Measurements from ENCODE around the gene FGF14. TPM values are rescaled to one million over a fixed set of nuclear protein-coding genes. Genes with fewer than 3 reads are reported as not detected.
"Not testable (repeated sequence)": the region's sequence is repeated elsewhere in the genome, so short reads cannot be mapped to it uniquely, and the experiment has no call there.

FGF14 gene
- polyA plus RNA-seq, 4 donors, result 1.0 to 1.6 (median 1.1) TPM

- no peak for DNase-seq (ENCODE audit: low read depth in 4 of 4, low spot score in 2 of 4)
Observed at GRCh38 chr13:101896541-101896940, 505.3 kb downstream of the FGF14 start.

DNA sequence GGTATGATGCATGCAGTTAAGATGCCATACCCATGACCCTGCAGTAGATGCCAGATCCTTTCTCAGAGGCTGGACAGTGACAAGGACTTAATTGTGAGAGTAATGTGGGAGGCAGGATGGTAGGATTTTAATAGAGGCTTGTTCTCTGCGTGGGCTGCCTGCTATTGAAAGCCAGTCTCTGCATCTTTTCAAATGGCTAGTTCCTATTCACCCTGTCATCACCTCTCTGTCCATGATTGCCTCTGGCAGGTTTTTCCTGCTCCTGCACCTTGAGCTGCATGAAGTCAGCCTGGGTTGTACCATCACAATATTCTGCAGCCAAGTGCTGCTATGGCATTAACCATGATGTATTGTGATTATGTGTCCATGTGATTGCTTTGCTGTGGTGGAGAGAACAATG, 508.8 kb downstream of the FGF14 start:
- DNase-seq (ENCODE audit: low read depth in 4 of 4, low spot score in 2 of 4), result no peak

GRCh38 chr13:101892296-101892695, 509.6 kb downstream of the FGF14 start:
- no peak for DNase-seq (ENCODE audit: low read depth in 4 of 4, low spot score in 2 of 4)

- no peak for DNase-seq (ENCODE audit: low read depth in 4 of 4, low spot score in 2 of 4)
Observed at GRCh38 chr13:101881593-101881992, 520.3 kb downstream of the FGF14 start.

DNA sequence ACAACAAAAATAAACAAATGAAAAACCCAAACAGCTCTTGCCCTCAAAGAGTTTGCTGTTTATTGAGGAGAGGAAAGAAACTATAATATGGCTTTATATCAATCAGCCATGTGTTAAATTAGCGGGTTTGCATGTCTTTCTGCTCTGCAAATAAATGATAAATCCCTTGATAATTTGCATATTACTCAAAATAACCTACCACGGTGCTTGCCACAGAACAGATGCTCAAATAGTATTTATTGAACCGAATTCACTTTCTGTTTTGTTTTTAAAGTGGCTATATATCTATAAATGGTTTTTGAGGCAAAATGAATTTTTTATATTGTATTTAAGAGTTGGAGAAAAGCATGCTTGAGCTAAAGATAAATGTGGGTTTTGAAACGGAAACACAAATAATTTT, 521.3 kb downstream of the FGF14 start:
- no peak for DNase-seq (ENCODE audit: low read depth in 4 of 4, low spot score in 2 of 4)

- DNase-seq (ENCODE audit: low read depth in 4 of 4, low spot score in 2 of 4), result no peak
Observed at GRCh38 chr13:101876951-101877350, 524.9 kb downstream of the FGF14 start.

DNA sequence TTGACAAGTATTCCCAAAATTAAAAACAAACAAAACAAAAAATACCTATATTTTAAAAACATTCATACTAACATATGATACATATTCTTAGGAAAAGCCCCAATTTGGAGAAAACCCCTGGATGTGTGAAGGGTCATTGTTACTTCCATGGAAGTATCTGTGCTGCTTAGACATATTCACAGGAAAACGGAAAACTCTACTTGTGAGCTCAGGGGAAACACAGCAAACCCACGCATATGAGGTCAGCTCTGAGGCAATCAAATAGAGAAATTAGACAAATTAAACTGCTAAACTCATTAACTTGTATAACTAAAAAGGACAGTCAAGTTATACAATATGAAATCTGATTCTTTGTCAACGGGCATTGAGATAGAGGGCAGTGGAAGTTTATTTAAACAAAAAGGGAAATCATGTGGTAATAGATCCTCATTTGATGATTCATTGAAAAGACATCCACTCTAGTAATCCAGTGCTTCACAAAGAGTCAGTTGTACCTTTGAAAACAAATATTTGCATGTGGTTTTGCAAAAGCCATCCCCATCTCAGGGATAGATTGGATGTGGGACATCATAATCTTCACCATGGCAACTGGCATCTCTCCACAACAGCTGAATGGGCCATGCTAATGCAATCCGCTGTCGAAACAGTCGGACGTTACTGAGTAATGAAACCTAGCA, 526.0 kb downstream of the FGF14 start:
- no peak for DNase-seq (ENCODE audit: low read depth in 4 of 4, low spot score in 2 of 4)

DNA sequence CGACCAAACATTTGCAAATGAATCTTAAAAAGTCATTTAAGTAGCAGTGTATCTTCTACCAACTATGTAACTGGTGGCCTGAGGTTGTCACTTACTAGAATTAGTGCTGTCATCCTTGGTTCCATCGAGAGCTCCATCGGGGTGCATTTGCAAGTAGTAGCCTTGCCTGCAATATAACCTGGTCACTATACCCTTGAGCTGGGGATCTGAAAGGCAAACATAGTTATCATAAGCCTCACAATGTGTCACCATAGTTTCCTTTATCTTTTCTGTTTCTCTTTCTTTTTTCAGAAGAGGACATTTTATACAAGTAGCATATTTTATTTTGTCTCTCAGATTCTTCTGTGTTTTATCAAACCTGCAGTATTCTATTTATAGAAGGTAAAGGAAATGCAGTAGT, 526.8 kb downstream of the FGF14 start:
- no peak for DNase-seq (ENCODE audit: low read depth in 4 of 4, low spot score in 2 of 4)

- DNase-seq (ENCODE audit: low read depth in 4 of 4, low spot score in 2 of 4), result no peak
Observed at GRCh38 chr13:101869553-101869952, 532.3 kb downstream of the FGF14 start.

GRCh38 chr13:101868585-101869469, 533.0 kb downstream of the FGF14 start:
- DNase-seq (ENCODE audit: low read depth in 4 of 4, low spot score in 2 of 4), result no peak

- no peak for DNase-seq (ENCODE audit: low read depth in 4 of 4, low spot score in 2 of 4)
Observed at GRCh38 chr13:101866889-101867581, 534.8 kb downstream of the FGF14 start.

GRCh38 chr13:101858860-101859259, 543.0 kb downstream of the FGF14 start:
- no peak for DNase-seq (ENCODE audit: low read depth in 4 of 4, low spot score in 2 of 4)

GRCh38 chr13:101846701-101847100, 555.1 kb downstream of the FGF14 start:
- DNase-seq (ENCODE audit: low read depth in 4 of 4, low spot score in 2 of 4), result no peak

DNA sequence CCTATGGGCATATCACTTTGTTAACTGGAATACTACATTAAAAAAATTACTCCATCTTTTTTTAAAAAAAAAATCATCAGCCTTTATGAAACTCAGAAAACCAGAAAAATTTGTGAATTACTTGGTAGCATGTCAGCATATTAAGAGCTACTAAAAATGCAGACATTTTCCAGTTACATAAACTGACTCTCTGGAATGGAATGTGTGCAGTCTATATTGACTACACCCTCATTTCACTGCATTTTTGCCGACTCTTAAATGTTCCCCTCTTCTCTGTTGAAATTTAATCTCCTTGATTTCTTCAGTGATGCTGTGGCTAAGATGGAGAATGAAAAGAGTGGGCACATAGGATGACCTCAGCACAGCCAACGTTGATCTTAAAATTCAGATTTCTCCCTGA, 555.6 kb downstream of the FGF14 start:
- DNase-seq (ENCODE audit: low read depth in 4 of 4, low spot score in 2 of 4), result no peak

DNA sequence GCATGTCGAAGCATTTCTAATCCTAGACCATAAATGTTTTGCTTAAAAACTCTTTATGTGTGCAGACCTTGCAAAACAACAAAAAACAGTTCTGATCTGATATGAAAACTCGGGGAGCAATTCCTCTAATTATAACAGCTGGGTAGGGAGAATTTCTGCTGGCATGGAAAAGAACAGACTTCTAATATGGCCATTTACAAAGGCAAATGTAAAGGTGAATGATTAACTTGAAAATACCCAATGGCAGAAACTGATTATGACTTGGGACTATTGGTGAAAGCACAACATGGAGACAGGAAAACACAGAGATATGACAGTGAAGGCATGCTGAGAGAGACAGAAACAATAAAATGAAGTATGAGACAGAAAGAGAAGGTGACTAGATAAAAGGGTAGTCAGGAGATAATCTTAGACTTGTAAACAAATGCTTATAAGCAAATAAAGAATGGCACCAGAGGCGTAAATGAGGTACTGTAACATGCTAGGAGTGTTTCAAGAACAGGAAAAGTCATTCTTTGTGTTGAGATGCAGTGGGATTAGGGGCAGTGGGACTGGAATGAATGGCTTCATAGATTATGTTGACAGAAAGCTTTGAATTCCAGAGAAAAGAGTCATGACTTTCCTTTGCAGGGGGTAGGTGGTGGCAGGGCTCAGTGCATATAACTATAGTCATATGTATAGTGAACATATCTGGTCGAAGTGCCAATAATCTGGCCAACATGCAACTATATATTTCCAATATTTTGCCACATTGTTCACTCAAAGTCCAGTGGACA, 556.4 kb downstream of the FGF14 start:
- DNase-seq (ENCODE audit: low read depth in 4 of 4, low spot score in 2 of 4), result no peak

GRCh38 chr13:101841698-101842097, 560.1 kb downstream of the FGF14 start:
- DNase-seq (ENCODE audit: low read depth in 4 of 4, low spot score in 2 of 4), result no peak

DNA sequence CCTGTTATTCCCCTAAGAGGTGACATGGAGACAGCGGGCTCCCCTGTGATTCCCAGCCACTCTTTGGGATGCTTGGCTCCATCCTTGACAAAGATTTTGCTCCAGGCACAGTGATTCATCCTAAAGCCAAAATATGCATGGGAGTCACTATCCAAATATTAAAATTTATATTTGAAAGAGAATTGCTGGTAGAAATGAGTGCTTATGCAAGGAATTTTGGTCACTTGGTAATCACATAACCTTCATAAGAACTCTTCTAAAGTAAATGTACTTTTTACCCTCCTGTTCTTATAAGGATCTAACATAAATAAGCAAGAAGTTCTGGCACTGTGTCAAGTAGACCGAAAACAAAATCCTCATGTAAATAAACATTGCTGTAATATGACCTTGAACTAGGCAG, 563.5 kb downstream of the FGF14 start:
- DNase-seq (ENCODE audit: low read depth in 4 of 4, low spot score in 2 of 4), result peak in 2 of 4 donors; percentile 1 to 5

DNA sequence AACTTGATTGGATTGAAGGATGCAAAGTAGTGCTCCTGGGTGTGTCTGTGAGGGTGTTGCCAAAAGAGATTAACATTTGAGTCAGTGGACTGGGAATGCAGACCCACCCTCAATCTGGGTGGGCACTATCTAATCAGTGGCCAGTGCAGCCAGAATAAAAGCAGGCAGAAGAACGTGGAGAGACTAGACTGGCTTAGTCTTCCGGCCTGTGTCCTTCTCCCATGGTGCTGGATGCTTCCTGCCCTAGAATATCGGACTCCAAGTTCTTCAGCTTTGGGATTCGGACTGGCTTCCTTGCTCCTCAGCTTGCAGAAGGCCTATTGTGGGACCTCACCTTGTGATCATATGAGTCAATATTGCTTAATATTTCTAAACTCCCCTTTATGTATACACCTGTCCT, 564.1 kb downstream of the FGF14 start:
- not testable (repeated sequence) for DNase-seq (ENCODE audit: low read depth in 4 of 4, low spot score in 2 of 4)

DNA sequence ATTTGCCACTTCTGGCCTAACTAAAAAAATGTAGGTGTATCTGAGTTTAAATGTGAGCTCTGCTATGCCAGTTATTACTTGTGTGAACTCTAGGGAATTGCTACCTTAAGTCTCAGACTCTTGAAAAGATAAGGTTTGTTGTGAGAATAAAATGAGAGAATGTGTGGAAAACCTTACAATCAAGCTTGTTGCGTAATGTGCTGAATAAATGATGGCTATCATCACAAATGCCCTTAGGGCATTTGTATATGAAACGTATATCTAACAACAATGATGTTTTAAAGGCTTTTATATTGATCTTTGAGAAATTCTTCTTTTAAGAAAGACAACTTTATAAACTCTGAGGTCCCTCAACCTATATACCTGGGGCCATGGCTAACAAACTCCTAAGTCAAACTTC, 564.6 kb downstream of the FGF14 start:
- no peak for DNase-seq (ENCODE audit: low read depth in 4 of 4, low spot score in 2 of 4)

DNA sequence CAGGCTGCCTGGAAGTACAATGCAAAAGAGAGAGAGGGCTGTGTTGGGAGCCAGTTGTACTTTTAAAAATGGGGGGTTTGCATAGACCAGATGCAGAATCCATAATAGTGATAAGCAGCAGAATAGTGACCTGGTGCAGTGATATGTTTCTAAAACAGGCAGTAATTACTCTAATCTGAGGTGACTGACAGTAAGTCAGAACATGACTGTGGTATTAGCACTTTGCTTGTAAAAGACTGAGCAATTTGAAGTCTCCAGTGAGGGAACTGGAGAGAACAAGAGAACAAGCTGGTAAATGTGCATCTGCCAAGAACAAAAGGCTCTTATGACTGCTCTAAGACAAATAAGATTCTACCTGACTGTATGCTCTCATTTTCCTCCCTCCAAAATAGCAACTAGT, 565.9 kb downstream of the FGF14 start:
- DNase-seq (ENCODE audit: low read depth in 4 of 4, low spot score in 2 of 4), result no peak

- no peak for DNase-seq (ENCODE audit: low read depth in 4 of 4, low spot score in 2 of 4)
Observed at GRCh38 chr13:101833671-101834070, 568.2 kb downstream of the FGF14 start.

All from left renal cortex interstitium (tissue), 4 donors.